ENCODE results near the gene ITGBL1.
"Not testable (repeated sequence)": the region's sequence is repeated elsewhere in the genome, so short reads cannot be mapped to it uniquely, and the experiment has no call there.

Gene ITGBL1

GRCh38 chr13:101514695-101515275 lies 62.3 kb downstream of the ITGBL1 start:
- DNase-seq = peak; percentile 51

DNA sequence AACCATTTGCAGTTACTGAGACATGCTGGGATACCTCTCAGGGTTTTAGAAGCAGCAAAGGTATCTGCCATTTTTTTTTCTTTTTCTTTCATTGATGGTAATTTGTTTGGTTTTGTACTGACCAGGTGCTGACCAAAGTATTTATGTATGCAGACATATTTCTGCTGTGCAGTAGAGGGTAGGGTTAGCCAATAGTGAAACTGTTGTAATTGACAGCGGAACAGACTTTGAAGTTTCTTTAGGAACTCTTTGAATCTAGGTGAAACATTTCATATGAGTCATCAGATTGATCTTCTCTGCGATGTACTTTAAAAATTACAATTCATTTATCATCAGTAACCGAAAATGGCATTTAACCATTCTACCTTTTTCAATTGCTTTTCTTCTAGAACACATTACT lies 63.0 kb downstream of the ITGBL1 start:
- DNase-seq = no peak

GRCh38 chr13:101516262-101516661 lies 63.8 kb downstream of the ITGBL1 start:
- no peak for DNase-seq

DNA sequence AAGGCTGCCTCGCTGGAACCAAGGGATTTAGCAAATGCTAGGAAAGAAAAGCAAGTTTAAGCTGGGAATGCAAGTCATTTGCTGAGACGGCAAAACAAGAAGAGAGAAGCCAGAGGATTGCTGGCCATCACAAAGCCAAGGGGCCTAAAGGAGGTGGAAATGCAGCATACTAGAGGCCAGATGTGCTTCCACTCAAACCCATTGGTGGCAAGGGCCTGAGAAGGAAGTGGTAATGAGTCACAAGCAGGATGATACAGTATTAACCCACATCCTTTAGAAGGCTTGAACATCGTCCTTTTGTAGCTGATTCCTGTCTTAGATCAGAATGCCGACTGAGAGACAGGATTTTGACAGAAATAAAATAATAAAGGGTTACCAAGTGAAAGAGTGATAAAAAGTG lies 68.2 kb downstream of the ITGBL1 start:
- peak; percentile 55 for DNase-seq

- DNase-seq = no peak
These were observed 68.9 kb downstream of the ITGBL1 start for GRCh38 chr13:101521371-101521770.

DNA sequence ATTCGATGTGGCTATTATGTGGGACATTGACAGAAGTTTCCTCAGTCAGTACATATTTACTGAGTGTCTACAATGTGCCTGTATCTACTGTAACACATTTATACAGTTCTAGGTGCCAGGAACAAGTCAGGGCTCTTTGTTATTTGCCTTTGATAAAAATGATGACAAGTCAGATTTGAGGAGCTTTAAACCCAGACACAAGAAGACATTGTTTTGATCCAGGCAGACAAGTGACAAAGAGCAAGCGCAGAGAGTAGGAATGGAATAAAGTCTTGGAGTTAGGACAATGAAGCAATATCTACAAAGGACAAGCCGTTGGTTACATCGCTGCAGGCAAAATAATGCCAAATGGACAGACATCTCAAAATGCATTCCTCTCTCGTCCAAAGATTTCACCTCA lies 70.1 kb downstream of the ITGBL1 start:
- no peak for DNase-seq

- no peak for DNase-seq
These were observed 71.0 kb downstream of the ITGBL1 start for GRCh38 chr13:101523154-101524131.

GRCh38 chr13:101527130-101527529 lies 74.7 kb downstream of the ITGBL1 start:
- no peak for DNase-seq

DNA sequence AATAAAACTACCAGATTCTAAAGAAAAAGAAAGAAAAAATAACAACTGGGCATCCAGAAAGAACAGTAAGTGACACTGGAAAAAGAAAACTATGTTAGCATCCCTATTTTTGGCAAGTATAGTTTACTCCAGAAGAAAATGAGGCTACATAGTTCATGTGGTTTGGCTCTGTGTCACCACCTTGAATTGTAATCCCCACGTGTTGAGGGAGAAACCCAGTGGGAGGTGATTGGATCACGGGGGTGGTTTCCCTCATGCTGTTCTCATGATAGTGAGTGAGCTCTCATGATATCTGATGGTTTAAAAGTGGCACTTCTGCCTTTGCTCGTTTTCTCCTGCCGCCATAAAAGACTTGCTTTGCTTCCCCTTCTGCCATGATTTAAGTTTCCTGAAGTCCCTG lies 76.9 kb downstream of the ITGBL1 start:
- no peak for DNase-seq

- DNase-seq = no peak
These were observed 77.8 kb downstream of the ITGBL1 start for GRCh38 chr13:101530293-101530692.

DNA sequence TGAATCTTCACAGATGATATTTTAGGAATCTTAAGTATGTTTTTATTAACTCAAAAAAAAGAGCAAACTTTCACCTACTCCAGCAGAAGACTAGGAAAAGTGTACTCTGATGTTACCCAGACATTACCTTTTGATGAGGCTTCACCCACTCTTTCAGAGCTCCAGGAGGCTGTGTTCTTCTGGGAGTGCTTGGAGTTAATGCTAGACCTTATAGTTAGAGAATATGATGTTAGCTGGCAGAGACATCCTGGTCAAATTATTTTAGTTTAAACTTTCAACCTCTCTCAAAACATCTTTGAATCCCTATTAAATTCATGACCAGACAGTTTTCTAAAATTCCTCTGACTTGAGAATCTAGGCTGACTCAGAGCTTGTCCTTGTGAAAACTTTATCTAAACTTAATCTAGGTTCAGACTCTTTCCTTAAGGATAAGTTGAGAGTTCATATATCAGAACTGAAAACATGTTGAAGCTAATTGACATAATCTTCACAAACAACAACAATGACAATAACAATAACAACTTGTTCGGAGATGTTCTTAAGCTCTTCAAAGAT lies 82.8 kb downstream of the ITGBL1 start:
- no peak for DNase-seq

DNA sequence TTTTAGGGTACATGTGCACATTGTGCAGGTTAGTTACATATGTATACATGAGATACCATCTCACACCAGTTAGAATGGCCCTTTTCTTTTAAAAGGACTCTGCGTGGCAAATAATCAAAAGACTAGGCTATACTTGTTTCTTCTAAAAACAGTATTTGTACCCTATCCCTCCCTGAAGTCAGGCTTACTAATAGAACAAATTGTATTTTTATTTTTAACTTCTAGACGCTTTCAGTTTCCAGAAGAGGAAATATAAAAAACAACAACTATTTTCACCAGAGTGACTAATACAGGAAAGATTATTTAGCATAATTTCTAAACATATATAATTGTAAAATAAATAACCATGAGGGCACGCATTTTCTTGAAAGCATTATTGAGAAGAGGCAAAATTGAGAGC lies 83.6 kb downstream of the ITGBL1 start:
- DNase-seq = no peak

DNA sequence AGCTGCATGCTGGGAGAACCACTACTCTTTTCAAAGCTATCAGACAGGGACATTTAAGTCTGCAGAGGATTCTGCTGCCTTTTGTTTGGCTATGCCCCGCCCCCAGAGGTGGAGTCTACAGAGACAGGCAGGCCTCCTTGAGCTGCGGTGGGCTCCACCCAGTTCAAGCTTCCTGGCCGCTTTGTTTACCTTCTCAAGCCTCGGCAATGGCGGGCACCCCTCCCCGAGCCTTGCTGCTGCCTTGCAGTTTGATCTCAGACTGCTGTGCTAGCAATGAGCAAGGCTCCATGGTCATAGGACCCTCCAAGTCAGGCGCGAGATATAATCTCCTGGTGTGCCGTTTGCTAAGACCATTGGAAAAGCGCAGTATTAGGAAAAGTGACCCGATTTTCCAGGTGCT lies 92.1 kb downstream of the ITGBL1 start:
- DNase-seq = not testable (repeated sequence)

- no peak for DNase-seq
These were observed 92.5 kb downstream of the ITGBL1 start for GRCh38 chr13:101544979-101545378.

DNA sequence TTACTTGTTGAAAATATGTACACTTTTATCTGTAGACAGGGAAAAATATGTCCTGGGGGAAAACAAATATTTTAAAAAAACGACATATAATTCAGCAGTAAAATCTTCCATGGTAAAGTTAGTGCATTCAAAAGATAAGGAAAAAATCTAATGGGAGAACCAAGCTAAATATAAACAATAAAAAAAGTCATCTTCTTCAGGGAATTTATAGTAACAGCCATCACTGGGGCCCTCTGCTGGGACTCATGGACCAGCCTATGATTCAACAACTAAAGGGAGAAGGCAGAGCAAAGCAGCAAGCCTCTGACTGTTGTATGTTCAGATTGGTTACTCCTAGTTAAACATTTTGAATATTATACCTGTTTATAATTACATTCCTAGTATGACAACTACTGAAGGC lies 93.0 kb downstream of the ITGBL1 start:
- DNase-seq = no peak

GRCh38 chr13:101552286-101552685 lies 99.8 kb downstream of the ITGBL1 start:
- no peak for DNase-seq

- DNase-seq = no peak
These were observed 100.3 kb downstream of the ITGBL1 start for GRCh38 chr13:101552786-101553185.

- DNase-seq = no peak
These were observed 102.1 kb downstream of the ITGBL1 start for GRCh38 chr13:101554420-101555125.

DNA sequence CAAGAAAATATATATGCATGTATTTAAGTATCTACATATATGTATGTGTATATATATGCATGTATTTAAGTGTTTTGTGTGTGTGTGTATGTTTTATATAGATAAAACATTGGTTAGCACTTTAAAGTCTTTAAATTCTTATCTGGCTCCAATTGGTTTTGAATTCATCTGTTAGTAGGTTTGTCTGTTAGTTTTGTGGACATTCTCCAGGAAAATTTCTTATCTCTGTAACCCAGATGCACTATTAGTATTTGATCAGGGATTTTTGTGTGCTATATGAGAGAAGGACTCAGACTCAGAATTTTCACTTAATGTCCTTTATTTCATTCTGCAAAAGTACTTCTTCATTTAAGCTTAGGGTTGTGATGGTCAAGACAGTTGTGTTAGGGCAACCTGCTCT lies 103.1 kb downstream of the ITGBL1 start:
- DNase-seq = no peak

- no peak for DNase-seq
These were observed 104.2 kb downstream of the ITGBL1 start for GRCh38 chr13:101556676-101557123.

DNA sequence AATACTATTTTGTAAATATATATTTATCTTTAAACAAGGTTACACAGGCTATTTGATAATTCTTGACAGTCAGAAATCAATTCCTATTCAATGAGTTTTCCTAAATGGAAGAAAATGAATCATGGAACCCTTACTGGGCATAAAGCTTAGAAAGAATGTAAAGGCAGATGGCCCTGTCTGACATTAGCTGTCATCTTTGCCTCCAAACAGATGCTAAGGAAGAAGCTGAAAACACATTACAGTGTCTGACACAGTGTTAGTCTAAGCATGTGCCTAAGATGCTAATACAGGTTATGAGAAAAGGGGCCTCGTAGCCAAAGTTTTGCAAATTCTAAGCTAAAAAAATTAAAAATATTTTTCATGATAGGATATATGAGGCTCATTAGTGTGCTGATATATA lies 112.8 kb downstream of the ITGBL1 start:
- DNase-seq = no peak

DNA sequence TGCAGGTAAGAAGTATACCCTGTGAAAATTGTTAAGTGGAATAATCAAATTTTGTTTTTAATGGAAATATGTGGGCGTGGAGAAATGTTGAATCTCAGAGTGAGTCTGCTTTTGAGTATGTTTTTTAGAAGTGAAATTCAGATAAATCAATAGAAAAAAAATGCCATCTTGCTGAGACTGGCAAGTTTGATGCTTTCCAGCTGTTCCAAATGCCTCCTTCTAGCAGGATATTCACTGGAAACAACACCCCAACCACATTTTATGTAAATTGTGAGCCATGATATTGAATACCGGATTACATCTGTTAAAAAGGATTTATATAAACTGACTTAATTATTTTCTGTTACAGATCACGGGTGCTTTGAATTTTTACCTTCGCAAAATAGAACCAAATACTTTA lies 115.4 kb downstream of the ITGBL1 start:
- no peak for DNase-seq

- no peak for DNase-seq
These were observed 117.3 kb downstream of the ITGBL1 start for GRCh38 chr13:101569807-101570206.
